Thyroid gland (tissue), 4 donors: ENCODE data around the gene FNDC3B.

Experiments
- POLR2A ChIP-seq, 2 donors: fragments of 450-650 bp; IDR thresholded peaks; one replicate each; pipeline ENCODE4 v1.6.1; 2017; ENCODE audit warnings: antibody characterized with exemption in 2 of 2, mild to moderate bottlenecking in 2 of 2, moderate library complexity in 1 of 2
- TF ChIP-seq, protein P1 (sequence below), 6 experiments: fragments of 200-600 bp in 3 of 6; fragments of 450-650 bp in 3 of 6; sonication (generic) in 3 of 6; IDR thresholded peaks; one replicate each; pipeline ENCODE4 v1.5.1; 2016 to 2019; ENCODE audit warnings: antibody characterized with exemption in 6 of 6, mild to moderate bottlenecking in 2 of 6, inconsistent platforms in 1 of 6, moderate library complexity in 1 of 6

DNA sequence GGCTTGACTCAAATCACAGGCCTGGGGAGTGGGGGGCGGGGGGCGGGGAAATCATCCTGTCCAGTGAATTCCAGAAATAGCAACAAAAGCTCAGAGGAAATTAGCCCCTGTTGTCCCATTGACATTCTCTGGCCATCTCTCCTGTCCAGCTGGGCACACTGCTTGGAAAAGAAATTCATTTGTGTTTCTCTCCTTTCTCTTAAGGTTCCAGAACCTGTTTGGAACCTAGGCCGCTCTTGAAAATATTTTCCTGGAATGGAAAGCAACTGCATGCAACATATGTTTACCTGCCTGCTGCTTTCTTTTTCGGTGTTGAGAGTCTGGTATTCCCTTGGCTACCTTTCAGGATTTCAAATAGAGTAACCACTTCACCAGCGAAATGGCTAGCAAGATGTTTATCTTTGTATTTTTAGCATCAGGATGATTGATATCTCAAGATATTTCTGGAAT, 239.8 kb downstream of the FNDC3B start:
- TF ChIP-seq, protein P1, sequence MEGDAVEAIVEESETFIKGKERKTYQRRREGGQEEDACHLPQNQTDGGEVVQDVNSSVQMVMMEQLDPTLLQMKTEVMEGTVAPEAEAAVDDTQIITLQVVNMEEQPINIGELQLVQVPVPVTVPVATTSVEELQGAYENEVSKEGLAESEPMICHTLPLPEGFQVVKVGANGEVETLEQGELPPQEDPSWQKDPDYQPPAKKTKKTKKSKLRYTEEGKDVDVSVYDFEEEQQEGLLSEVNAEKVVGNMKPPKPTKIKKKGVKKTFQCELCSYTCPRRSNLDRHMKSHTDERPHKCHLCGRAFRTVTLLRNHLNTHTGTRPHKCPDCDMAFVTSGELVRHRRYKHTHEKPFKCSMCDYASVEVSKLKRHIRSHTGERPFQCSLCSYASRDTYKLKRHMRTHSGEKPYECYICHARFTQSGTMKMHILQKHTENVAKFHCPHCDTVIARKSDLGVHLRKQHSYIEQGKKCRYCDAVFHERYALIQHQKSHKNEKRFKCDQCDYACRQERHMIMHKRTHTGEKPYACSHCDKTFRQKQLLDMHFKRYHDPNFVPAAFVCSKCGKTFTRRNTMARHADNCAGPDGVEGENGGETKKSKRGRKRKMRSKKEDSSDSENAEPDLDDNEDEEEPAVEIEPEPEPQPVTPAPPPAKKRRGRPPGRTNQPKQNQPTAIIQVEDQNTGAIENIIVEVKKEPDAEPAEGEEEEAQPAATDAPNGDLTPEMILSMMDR (IDR thresholded peaks at IDR 0.05), result no peak
- TF ChIP-seq POLR2A (IDR thresholded peaks at IDR 0.05), result no peak
